Calu3 (cell line): ENCODE results near the gene LYRM9. TPM values are rescaled to one million over a fixed set of nuclear protein-coding genes. Genes with fewer than 3 reads are reported as not detected.

ENCODE experiments used
- BruUV-seq: library from RNA; stranded (reverse); fragments of 400-500 nt; replicated peaks from 2 replicates; lab custom pipeline; 2021; lab: Mats Ljungman, UMichigan
- CTCF ChIA-PET: fragments of 300-600 bp; sonication (Branson Sonifier 250); formaldehyde crosslinking; loops from one replicate; lab custom pipeline; 2022; ENCODE audit warnings: antibody characterized with exemption; lab: Charles Lee
- DNase-seq: peaks from one replicate; pipeline ENCODE4 v3.0.0; 2022
- H3K27ac Mint-ChIP-seq: one replicate; pipeline ENCODE4 v1.8.0; 2022; ENCODE audit warnings: mixed read lengths; ENCODE audit not compliant: unreplicated experiment
- H3K27me3 Mint-ChIP-seq: one replicate; pipeline ENCODE4 v1.8.0; 2022; ENCODE audit warnings: mixed read lengths; ENCODE audit not compliant: unreplicated experiment
- H3K36me3 Mint-ChIP-seq: one replicate; pipeline ENCODE4 v1.8.0; 2022; ENCODE audit warnings: mild to moderate bottlenecking, moderate library complexity, mixed read lengths; ENCODE audit not compliant: insufficient read depth, unreplicated experiment
- H3K4me1 Mint-ChIP-seq: one replicate; pipeline ENCODE4 v1.8.0; 2022; ENCODE audit warnings: mild to moderate bottlenecking, low read depth, mixed read lengths; ENCODE audit not compliant: unreplicated experiment
- H3K4me3 Mint-ChIP-seq: one replicate; pipeline ENCODE4 v1.8.0; 2022; ENCODE audit warnings: mild to moderate bottlenecking, low read depth, moderate library complexity, mixed read lengths; ENCODE audit not compliant: unreplicated experiment
- H3K9me3 Mint-ChIP-seq: one replicate; pipeline ENCODE4 v1.8.0; 2022; ENCODE audit warnings: low read depth, mixed read lengths; ENCODE audit not compliant: unreplicated experiment
- intact Hi-C: fragments of 100-400 bp; cut with micrococcal nuclease; formaldehyde crosslinking; loops from one replicate; pipeline ENCODE4 v1.10.0; 2022; ENCODE audit not compliant: unreplicated experiment
- total RNA-seq: library from RNA; stranded (reverse); gene quantifications from 2 replicates; pipeline ENCODE4 v1.2.3, GENCODE V29; 2022
- TF ChIP-seq, protein P1 (sequence below): fragments of 200-600 bp; IDR thresholded peaks from one replicate; pipeline ENCODE4 v1.8.0; 2022; ENCODE audit warnings: antibody characterized with exemption; ENCODE audit not compliant: unreplicated experiment

LYRM9 gene
- total RNA-seq, 1 experiment from 2014 or later: 1.7 TPM

DNA sequence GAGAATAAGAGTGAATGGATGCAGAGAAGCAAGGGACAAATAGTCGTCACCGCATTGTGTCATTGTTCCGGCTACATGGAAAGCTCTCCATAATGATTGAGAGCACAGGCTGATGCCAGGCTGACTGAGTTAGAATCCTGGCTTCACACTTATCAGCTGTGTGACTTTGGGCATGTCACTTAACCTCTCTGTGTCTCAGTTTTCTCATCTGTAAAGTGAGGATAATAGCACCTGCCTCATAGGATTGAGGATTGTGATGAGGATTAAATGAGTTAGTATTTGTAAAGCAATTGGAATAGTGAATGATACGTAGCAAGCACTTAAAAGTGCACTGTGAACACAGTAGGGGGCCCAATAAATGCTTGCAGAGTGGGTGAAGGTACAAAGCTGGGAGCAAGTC, 45.7 kb upstream of the LYRM9 start:
- intact Hi-C loops: no loop called here
- Mint-ChIP-seq H3K9me3 (peaks cover 4% of the 10 kb centered on the region), H3K4me3 (no peak overlapping the region), H3K27me3 (peaks cover 72% of the 10 kb centered on the region), H3K4me1 (no peaks in the 10 kb centered on the region), H3K36me3 (no peaks in the 10 kb centered on the region), H3K27ac (no peak overlapping the region)
- no peak for DNase-seq
- TF ChIP-seq, protein P1, sequence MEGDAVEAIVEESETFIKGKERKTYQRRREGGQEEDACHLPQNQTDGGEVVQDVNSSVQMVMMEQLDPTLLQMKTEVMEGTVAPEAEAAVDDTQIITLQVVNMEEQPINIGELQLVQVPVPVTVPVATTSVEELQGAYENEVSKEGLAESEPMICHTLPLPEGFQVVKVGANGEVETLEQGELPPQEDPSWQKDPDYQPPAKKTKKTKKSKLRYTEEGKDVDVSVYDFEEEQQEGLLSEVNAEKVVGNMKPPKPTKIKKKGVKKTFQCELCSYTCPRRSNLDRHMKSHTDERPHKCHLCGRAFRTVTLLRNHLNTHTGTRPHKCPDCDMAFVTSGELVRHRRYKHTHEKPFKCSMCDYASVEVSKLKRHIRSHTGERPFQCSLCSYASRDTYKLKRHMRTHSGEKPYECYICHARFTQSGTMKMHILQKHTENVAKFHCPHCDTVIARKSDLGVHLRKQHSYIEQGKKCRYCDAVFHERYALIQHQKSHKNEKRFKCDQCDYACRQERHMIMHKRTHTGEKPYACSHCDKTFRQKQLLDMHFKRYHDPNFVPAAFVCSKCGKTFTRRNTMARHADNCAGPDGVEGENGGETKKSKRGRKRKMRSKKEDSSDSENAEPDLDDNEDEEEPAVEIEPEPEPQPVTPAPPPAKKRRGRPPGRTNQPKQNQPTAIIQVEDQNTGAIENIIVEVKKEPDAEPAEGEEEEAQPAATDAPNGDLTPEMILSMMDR: no peak
- CTCF ChIA-PET: no interaction called here
- BruUV-seq: no TSS peak

DNA sequence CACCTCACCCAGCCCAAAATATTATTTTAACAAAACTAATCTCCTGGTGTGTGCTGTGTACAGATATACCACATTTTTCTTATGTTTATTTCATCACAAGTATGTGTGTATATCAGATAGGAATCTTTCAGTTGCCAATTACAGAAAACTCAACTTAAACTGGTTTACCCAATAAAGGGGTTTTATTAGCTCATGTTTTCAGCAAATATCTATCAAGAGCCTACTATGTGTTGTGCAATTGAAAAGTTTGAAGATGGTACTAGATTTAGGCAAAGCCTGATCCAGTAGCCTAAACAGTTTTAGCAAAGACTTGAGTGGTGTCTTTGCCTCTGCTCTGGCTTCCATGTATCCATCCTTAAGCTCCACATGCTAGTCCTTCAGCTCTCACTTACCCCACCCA, 45.1 kb upstream of the LYRM9 start:
- TF ChIP-seq, protein P1: no peak
- CTCF ChIA-PET: no interaction called here
- Mint-ChIP-seq H3K4me3 (no peak overlapping the region), H3K27me3 (peaks cover 72% of the 10 kb centered on the region), H3K36me3 (no peaks in the 10 kb centered on the region), H3K27ac (no peak overlapping the region), H3K9me3 (peaks cover 4% of the 10 kb centered on the region), H3K4me1 (no peaks in the 10 kb centered on the region)
- intact Hi-C loops: no loop called here
- BruUV-seq: no TSS peak
- no peak for DNase-seq

DNA sequence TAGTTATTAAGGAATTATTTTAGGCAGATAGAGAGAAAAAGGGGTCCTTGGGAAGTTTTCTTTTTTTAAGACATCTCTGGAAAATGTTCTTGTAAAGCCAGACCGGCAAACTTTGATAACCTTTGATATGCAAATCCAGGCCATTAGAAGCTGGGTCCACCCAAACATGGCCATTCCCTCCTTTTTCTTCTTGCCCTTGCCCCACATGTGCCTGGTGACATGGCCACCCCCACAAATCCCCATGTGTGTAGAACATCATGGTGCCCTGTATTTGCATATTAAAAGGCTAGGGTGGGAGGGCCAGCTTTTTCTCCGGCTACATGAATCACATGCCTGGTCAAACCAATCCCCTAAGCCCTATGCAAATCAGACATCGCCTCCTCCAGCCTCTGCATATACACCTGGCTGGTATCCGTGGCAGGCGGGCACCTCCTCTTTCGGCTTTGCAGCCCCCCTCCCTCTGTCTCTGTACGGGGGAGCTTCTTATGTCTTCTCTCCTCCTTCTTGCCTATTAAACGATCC, 43.9 kb upstream of the LYRM9 start:
- CTCF ChIA-PET: no interaction called here
- intact Hi-C loops: no loop called here
- DNase-seq: no peak

DNA sequence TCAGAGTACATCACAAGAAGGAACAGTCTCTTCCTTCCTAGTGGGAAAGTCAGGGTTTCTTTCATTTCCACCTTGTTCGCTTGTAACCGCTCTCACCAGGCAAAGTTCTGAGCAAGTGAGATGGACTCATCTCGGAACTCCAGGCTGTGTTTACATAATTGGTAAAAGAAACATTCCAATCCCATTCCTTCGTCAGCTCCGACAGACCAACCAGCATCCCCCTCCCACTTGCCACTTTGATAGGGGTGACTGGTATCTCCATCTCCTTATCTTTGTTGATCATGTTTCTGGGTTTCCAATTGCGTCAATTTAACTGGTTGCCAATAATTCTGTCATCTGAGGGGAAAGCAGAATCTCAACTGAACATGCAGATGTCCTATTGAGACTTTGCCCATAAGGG, 36.8 kb upstream of the LYRM9 start:
- no TSS peak for BruUV-seq
- CTCF ChIA-PET: no interaction called here
- DNase-seq: no peak
- TF ChIP-seq, protein P1: no peak
- Mint-ChIP-seq H3K27me3 (peaks cover 39% of the 10 kb centered on the region), H3K4me3 (no peak overlapping the region), H3K27ac (no peak overlapping the region), H3K9me3 (peaks cover 4% of the 10 kb centered on the region), H3K4me1 (no peaks in the 10 kb centered on the region), H3K36me3 (no peaks in the 10 kb centered on the region)
- intact Hi-C loops: no loop called here

More for the DNA sequence above, 43.9 kb upstream of the LYRM9 start:
- TF ChIP-seq, protein P1: no peak
- Mint-ChIP-seq H3K4me3 (no peak overlapping the region), H3K4me1 (no peaks in the 10 kb centered on the region), H3K36me3 (no peaks in the 10 kb centered on the region), H3K27ac (no peak overlapping the region), H3K27me3 (peaks cover 69% of the 10 kb centered on the region), H3K9me3 (peaks cover 4% of the 10 kb centered on the region)
- no TSS peak for BruUV-seq
